KOPT-K1 (cell line): ENCODE measurements around the gene PET100.

Experiments
- H3K27ac ChIP-seq: fragments of 200-600 bp; sonication (generic); 2 replicates; pipeline ENCODE4 v1.5.1; 2016; ENCODE audit warnings: antibody characterized with exemption, mild to moderate bottlenecking, low read depth, low read length; ENCODE audit not compliant: poor library complexity, severe bottlenecking
- H3K36me3 ChIP-seq: fragments of 200-600 bp; sonication (generic); 2 replicates; pipeline ENCODE4 v1.5.1; 2017; ENCODE audit warnings: antibody characterized with exemption, mild to moderate bottlenecking, low read length, moderate library complexity; ENCODE audit not compliant: insufficient read depth
- H3K9me3 ChIP-seq: fragments of 200-600 bp; sonication (generic); 2 replicates; pipeline ENCODE4 v1.5.1; 2017; ENCODE audit warnings: antibody characterized with exemption, low read length, mild to moderate bottlenecking; ENCODE audit not compliant: insufficient read depth, poor library complexity, severe bottlenecking

Gene PET100

DNA sequence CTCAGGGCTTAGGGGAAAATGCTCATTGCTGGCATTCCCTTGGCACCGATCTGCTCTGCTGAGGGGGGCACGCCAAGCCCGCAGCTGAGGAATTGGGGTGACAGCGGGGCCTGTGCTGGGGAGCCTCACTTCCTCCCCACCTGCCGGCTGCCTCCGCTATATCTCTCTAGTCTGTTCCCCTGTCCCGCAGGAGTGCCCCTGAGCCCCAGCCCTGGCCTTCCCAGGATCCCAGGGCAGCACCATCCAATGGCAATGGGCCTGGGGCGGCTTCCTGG is 16.8 kb downstream of the PET100 start:
- H3K9me3 ChIP-seq, result no peaks in the 10 kb centered on the region
- H3K36me3 ChIP-seq, result peaks cover 10% of the 10 kb centered on the region; the same call in 1 of the 2 replicates
- H3K27ac ChIP-seq, result no peak overlapping the region

GRCh38 chr19:7647156-7647555 is 17.6 kb downstream of the PET100 start:
- Histone ChIP-seq H3K36me3 (peaks cover 10% of the 10 kb centered on the region; the same call in 1 of the 2 replicates), H3K27ac (no peak overlapping the region), H3K9me3 (no peaks in the 10 kb centered on the region)

DNA sequence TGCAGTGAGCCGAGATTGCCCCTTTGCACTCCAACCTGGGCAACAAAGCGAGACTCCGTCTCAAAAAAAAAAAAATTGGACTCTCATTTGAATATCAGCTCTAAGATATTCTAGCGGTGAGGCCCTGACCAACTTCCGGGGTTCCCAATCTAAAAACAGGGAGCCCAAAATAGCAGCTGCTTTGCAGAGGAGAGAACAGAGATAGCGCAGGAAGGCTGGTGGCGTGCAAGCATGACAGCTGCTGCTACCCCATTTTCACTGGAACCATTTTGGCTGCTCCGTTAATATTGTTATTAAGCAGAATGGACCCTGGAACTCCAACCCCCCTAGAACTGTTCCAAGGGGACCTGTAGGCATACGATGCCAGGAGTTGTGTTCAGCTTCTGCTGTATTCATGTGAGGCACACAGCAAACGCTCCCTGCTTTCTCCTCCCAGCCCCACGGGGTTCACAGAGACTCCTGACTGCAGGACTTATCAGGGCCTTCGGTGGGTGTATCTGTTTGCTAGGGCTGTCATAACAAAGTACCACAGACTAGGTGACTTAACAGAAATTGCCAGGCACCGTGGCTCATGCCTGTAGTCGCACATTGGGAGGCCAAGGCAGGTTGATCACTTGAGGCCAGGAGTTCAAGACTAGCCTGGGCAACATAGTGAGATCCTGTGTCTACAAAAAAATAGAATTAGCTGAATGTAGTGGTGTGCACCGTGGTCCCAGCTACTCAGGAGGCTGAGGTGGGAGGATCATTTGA is 18.8 kb downstream of the PET100 start:
- Histone ChIP-seq H3K27ac (no peak overlapping the region), H3K9me3 (no peaks in the 10 kb centered on the region), H3K36me3 (peaks cover 10% of the 10 kb centered on the region; the same call in 1 of the 2 replicates)

GRCh38 chr19:7650148-7650547 is 20.6 kb downstream of the PET100 start:
- Histone ChIP-seq H3K9me3 (no peaks in the 10 kb centered on the region), H3K27ac (no peak overlapping the region)

DNA sequence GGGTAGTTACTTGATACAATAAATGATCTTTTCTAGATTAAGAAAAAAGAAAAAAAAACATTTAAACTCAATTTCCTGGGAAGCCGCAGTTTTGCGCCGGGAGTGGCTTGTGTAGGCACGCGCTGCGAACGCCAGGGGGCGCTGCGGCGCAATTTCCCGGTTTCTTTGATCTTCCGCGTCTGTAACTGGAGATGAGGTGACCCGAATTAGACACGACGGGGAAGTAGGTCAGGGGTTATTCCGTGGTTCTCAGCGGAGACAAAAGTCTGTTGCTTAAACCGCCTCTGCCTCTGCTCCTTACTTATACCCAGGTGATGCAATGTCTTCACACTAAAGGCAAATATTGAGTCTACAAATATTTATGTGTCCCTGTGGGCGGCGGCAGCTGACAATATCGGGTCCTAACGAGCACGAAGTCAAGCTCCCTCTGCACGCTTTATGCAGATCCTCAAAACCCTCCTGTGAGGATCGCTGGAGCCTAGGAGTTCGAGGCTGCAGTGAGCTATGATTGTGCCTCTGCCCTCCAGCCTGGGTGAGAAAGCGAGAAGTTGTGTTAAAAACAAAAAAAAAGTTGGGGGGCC is 22.6 kb downstream of the PET100 start:
- Histone ChIP-seq H3K27ac (peak overlapping the region; percentile 53), H3K36me3 (no peaks in the 10 kb centered on the region; the same call in 1 of the 2 replicates), H3K9me3 (no peaks in the 10 kb centered on the region)

More at GRCh38 chr19:7650148-7650547, 20.6 kb downstream of the PET100 start:
- H3K36me3 ChIP-seq, result no peaks in the 10 kb centered on the region; the same call in 1 of the 2 replicates

- Histone ChIP-seq H3K36me3 (no peaks in the 10 kb centered on the region), H3K27ac (no peak overlapping the region), H3K9me3 (no peaks in the 10 kb centered on the region)
Observed at GRCh38 chr19:7654401-7654800, 24.8 kb downstream of the PET100 start.

DNA sequence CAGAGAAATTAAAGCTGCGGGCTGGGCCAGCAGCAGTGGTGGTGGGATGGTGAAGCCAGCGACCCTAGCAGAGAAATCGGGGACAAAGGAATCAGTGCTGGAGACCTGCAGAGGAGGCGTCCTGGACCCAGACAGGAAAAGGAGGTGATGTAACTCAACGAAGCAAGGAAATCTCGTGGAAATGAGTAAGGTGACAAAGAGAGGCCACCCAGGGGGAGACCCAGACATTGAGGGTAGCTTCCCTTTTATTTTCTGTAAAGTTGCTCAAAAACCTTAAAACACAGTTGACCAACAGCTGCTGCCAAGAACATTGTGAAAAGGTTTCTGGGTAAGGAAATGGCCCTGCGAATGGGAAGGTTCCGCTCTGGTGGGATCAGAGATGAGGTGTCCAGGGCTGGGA is 26.0 kb downstream of the PET100 start:
- Histone ChIP-seq H3K9me3 (no peaks in the 10 kb centered on the region), H3K36me3 (no peaks in the 10 kb centered on the region), H3K27ac (no peak overlapping the region)

GRCh38 chr19:7657131-7657751 is 27.6 kb downstream of the PET100 start:
- H3K36me3 ChIP-seq, result no peaks in the 10 kb centered on the region
- no peaks in the 10 kb centered on the region for H3K9me3 ChIP-seq
- peak overlapping the region; percentile 42 for H3K27ac ChIP-seq

DNA sequence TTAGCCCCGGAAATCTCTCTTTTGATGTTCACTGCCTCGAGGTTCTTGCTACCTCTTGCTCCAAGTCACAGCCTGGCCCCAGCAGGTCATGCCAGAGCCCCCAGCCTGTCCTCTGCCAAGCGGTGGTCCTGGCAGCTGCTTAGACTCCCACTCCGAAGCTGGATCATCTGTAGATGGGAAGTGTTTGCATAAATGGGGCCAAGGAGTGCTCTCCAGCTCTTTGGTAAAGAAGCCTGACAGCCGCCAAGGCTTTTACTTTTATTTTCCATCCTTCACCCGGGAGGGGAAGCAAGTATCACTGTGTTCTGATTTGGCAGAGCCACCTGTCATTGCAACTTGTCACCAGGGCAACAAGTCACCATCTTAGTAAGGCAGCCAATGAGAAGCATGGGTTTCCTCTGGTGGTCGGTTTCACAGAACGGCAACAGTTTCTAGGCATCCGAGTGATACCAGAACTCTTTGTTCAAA is 28.7 kb downstream of the PET100 start:
- no peaks in the 10 kb centered on the region for H3K36me3 ChIP-seq
- H3K27ac ChIP-seq, result peak overlapping the region; percentile 79
- no peaks in the 10 kb centered on the region for H3K9me3 ChIP-seq

DNA sequence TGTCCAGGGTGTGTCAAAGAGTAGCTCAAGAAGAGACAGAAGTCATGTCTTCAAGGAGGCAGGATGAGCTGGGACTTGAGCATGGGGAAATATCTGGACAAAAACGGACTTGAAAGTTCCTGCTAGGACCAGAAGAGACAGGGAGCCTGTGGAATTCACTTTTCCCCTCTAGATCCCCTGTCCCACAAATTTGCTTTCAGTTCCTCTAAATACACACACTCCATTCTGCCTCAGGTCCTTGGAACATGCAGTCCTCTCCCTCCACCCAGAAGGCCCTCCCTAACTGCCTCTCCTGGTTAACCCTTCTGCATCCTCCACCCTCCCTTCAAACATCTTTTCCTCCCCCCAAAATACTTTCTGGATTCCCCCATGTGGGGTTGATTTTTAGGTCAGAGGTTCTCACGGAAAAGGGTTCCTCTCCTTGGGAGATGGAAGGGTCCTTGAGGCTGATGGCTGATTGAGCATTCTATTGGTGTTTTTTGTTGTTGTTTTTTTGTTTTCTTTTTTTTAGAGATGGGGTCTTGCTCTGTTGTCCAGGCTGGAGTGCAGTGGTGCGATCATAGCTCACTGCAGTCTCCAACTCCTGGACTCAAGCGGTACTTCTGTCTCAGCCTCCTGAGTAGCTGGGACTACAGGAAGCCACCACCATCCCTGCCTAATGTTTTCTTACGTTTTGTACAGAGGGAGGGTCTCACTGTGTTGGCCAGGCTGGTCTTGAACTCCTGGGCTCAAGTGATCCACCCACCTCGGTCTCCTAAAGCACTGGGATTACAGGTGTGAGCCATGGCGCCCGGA is 32.3 kb downstream of the PET100 start:
- Histone ChIP-seq H3K9me3 (no peaks in the 10 kb centered on the region), H3K27ac (no peak overlapping the region)

GRCh38 chr19:7662657-7663056 is 33.1 kb downstream of the PET100 start:
- no peaks in the 10 kb centered on the region for H3K9me3 ChIP-seq
- H3K36me3 ChIP-seq, result no peaks in the 10 kb centered on the region
- H3K27ac ChIP-seq, result no peak overlapping the region

More for the DNA sequence above, 32.3 kb downstream of the PET100 start:
- no peaks in the 10 kb centered on the region for H3K36me3 ChIP-seq

GRCh38 chr19:7663706-7664105 is 34.1 kb downstream of the PET100 start:
- Histone ChIP-seq H3K36me3 (no peaks in the 10 kb centered on the region), H3K27ac (no peak overlapping the region), H3K9me3 (no peaks in the 10 kb centered on the region)

DNA sequence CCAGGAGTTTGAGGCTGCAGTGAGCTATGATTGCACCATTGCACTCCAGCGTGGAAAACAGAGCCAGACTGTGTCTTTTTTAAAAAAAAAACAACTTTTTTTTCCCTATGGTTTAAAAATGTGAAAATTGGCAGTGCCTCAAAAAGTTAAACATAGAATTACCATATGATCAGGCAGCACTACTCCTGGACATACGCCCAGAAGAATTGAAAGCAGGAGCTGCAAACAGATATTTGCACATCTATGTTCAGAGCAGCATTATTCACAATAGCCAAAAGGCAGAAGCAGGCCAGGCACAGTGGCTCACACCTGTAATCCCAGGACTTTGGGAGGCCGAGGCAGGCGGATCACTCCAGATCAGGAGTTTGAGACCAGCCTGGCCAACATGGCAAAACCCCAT is 35.5 kb downstream of the PET100 start:
- H3K36me3 ChIP-seq, result no peaks in the 10 kb centered on the region
- no peaks in the 10 kb centered on the region for H3K9me3 ChIP-seq
- H3K27ac ChIP-seq, result no peak overlapping the region

DNA sequence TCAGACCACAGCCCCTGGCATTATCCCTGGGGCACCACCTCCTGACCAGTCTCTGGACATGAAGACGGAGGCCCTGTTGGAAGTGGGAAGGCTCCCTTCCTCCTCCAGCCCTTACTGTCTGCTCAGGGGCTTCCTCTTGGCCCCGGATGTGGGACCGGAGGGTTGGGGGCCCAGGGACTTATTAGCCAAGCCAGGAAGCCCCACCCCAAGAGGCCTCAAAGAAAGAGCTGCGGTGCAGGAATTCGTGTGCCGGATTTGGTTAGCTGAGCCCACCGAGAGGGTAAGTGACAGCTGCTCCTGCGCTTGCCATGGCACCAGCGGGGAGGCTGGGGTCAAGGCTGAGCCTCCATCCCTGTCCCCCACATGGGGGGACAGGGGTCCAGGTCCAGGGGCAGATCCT is 39.2 kb downstream of the PET100 start, which contains the start of gene RETN:
Gene RETN (plus strand): TSS at position 208 of the 400 bp plus-strand sequence. CDS start 278 bp downstream, outside the sequence.
- Histone ChIP-seq H3K36me3 (no peaks in the 10 kb centered on the region), H3K9me3 (no peaks in the 10 kb centered on the region), H3K27ac (peak within 1 kb of the TSS; percentile 82)

- peak overlapping the region; percentile 82 for H3K27ac ChIP-seq
- H3K9me3 ChIP-seq, result no peaks in the 10 kb centered on the region
- H3K36me3 ChIP-seq, result no peaks in the 10 kb centered on the region
Observed at GRCh38 chr19:7669641-7670040, 40.0 kb downstream of the PET100 start.
